Skeletal muscle tissue (tissue), 4 donors: ENCODE measurements around the gene SLC34A3. TPM values are rescaled to one million over a fixed set of nuclear protein-coding genes. Genes with fewer than 3 reads are reported as not detected.
"Not testable (repeated sequence)": the region's sequence is repeated elsewhere in the genome, so short reads cannot be mapped to it uniquely, and the experiment has no call there.

Source experiments
- H3K27ac ChIP-seq: one replicate; pipeline ENCODE4 v1.7.0; 2013; ENCODE audit warnings: mild to moderate bottlenecking, low read depth, low read length, inconsistent platforms
- H3K27me3 ChIP-seq, 3 donors: one replicate each; pipeline ENCODE4 v1.7.0; 2013; ENCODE audit warnings: low read length in 3 of 3; ENCODE audit not compliant: control insufficient read depth in 3 of 3, insufficient read depth in 3 of 3
- H3K36me3 ChIP-seq, 3 donors: one replicate each; pipeline ENCODE4 v1.7.0; 2013; ENCODE audit warnings: low read length in 3 of 3; ENCODE audit not compliant: control insufficient read depth in 3 of 3, insufficient read depth in 3 of 3
- H3K4me1 ChIP-seq, 3 donors: one replicate each; pipeline ENCODE4 v1.7.0; 2013; ENCODE audit warnings: low read length in 3 of 3, mild to moderate bottlenecking in 3 of 3; ENCODE audit not compliant: control insufficient read depth in 3 of 3, insufficient read depth in 3 of 3
- H3K4me3 ChIP-seq, 3 donors: one replicate each; pipeline ENCODE4 v1.7.0; 2013; ENCODE audit warnings: low read length in 3 of 3
- H3K9ac ChIP-seq, 3 donors: one replicate each; pipeline ENCODE4 v1.7.0; 2013; ENCODE audit warnings: low read length in 3 of 3, mild to moderate bottlenecking in 3 of 3, moderate library complexity in 2 of 3, low read depth in 1 of 3
- H3K9me3 ChIP-seq, 3 donors: one replicate each; pipeline ENCODE4 v1.7.0; 2013; ENCODE audit warnings: low read length in 3 of 3; ENCODE audit not compliant: control insufficient read depth in 3 of 3
- total RNA-seq: library from RNA; depleted of rRNA; stranded (reverse); fragments of >200 nt; gene quantifications from one replicate; pipeline ENCODE4 v1.2.3, GENCODE V29; 2014
- donor health status: Osteomylitis.

SLC34A3 gene
- total RNA-seq, 1 donor from 2014 or later, result not detected

- Histone ChIP-seq H3K9me3 (no peaks in the 10 kb centered on the region), H3K36me3 (no peaks in the 10 kb centered on the region), H3K27me3 (peaks cover 15 to 42% (median 37%) of the 10 kb centered on the region in 3 donors), H3K4me3 (no peak overlapping the region), H3K9ac (no peak overlapping the region), H3K4me1 (peaks cover 33 to 45% (median 40%) of the 10 kb centered on the region in 3 donors), H3K27ac (no peak overlapping the region)
These were observed 4.2 kb downstream of the SLC34A3 start for GRCh38 chr9:137234758-137235423.

- Histone ChIP-seq H3K4me3 (peak overlapping the region in 2 of 3 donors; percentile 56 to 61), H3K27me3 (peaks cover 7 to 35% (median 30%) of the 10 kb centered on the region in 3 donors), H3K27ac (no peak overlapping the region)
These were observed 4.9 kb downstream of the SLC34A3 start for GRCh38 chr9:137235424-137236237.

GRCh38 chr9:137236238-137236935 lies 5.7 kb downstream of the SLC34A3 start:
- H3K4me1 ChIP-seq, result peaks cover 36 to 45% (median 42%) of the 10 kb centered on the region in 3 donors
- H3K4me3 ChIP-seq, result peak overlapping the region; percentile 48 to 64 (median 61)
- H3K27me3 ChIP-seq, result peaks cover 1 to 27% (median 22%) of the 10 kb centered on the region in 3 donors
- H3K27ac ChIP-seq, result peak overlapping the region; percentile 81
- no peaks in the 10 kb centered on the region for H3K9me3 ChIP-seq
- no peaks in the 10 kb centered on the region for H3K36me3 ChIP-seq
- peak overlapping the region; percentile 64 to 74 (median 68) for H3K9ac ChIP-seq

More at GRCh38 chr9:137235424-137236237, 4.9 kb downstream of the SLC34A3 start:
- Histone ChIP-seq H3K9me3 (no peaks in the 10 kb centered on the region), H3K9ac (peak overlapping the region; percentile 33 to 74 (median 64)), H3K4me1 (peaks cover 36 to 45% (median 42%) of the 10 kb centered on the region in 3 donors), H3K36me3 (no peaks in the 10 kb centered on the region)

- peaks cover 0 to 21% (median 16%) of the 10 kb centered on the region in 3 donors for H3K27me3 ChIP-seq
- H3K4me1 ChIP-seq, result peaks cover 37 to 47% (median 43%) of the 10 kb centered on the region in 3 donors
- H3K9ac ChIP-seq, result peak overlapping the region; percentile 64 to 74 (median 68)
- H3K27ac ChIP-seq, result peak overlapping the region; percentile 81
- H3K4me3 ChIP-seq, result peak overlapping the region; percentile 48 to 64 (median 61)
- H3K9me3 ChIP-seq, result no peaks in the 10 kb centered on the region
- H3K36me3 ChIP-seq, result peaks cover under 1 to 4% (median 1%) of the 10 kb centered on the region in 3 donors
These were observed 6.3 kb downstream of the SLC34A3 start for GRCh38 chr9:137236936-137237421.

- Histone ChIP-seq H3K9me3 (no peaks in the 10 kb centered on the region), H3K4me1 (peaks cover 47 to 58% (median 52%) of the 10 kb centered on the region in 3 donors), H3K36me3 (peaks cover 10 to 14% (median 12%) of the 10 kb centered on the region in 3 donors), H3K9ac (peak overlapping the region; percentile 64 to 74 (median 68)), H3K4me3 (peak overlapping the region in 1 of 3 donors; percentile 43), H3K27me3 (peaks cover 0 to 17% (median 9%) of the 10 kb centered on the region in 3 donors), H3K27ac (peak overlapping the region; percentile 81)
These were observed 7.3 kb downstream of the SLC34A3 start for GRCh38 chr9:137237759-137238726.

GRCh38 chr9:137239541-137240200 lies 9.0 kb downstream of the SLC34A3 start:
- H3K9ac ChIP-seq, result peak overlapping the region; percentile 74 to 88 (median 75)
- H3K36me3 ChIP-seq, result peaks cover 18 to 24% (median 20%) of the 10 kb centered on the region in 3 donors
- not testable (repeated sequence) for H3K9me3 ChIP-seq, H3K27me3 ChIP-seq
- H3K4me3 ChIP-seq, result peak overlapping the region; percentile 60 to 80 (median 79)
- H3K4me1 ChIP-seq, result peaks cover 64 to 74% (median 66%) of the 10 kb centered on the region in 3 donors
- H3K27ac ChIP-seq, result peak overlapping the region; percentile 95

- Histone ChIP-seq H3K9ac (peak overlapping the region; percentile 74 to 88 (median 75)), H3K27me3 (peaks cover 0 to 3% (median 0%) of the 10 kb centered on the region in 3 donors), H3K9me3 (no peaks in the 10 kb centered on the region), H3K27ac (peak overlapping the region; percentile 95), H3K36me3 (peaks cover 18 to 24% (median 20%) of the 10 kb centered on the region in 3 donors), H3K4me3 (peak overlapping the region; percentile 60 to 80 (median 79)), H3K4me1 (peaks cover 67 to 78% (median 69%) of the 10 kb centered on the region in 3 donors)
These were observed 9.7 kb downstream of the SLC34A3 start for GRCh38 chr9:137240318-137240840.

GRCh38 chr9:137240841-137241489 lies 10.3 kb downstream of the SLC34A3 start, which contains the start of gene TUBB4B:
TUBB4B (plus strand) TSS chr9:137241287; CDS start chr9:137241361, 74 bp downstream.
- H3K36me3 ChIP-seq, result peaks cover 18 to 24% (median 20%) of the 10 kb centered on the region in 3 donors
- H3K27ac ChIP-seq, result peak within 1 kb of the TSS; percentile 95
- H3K4me1 ChIP-seq, result peaks cover 62 to 77% (median 68%) of the 10 kb centered on the region in 3 donors
- H3K9ac ChIP-seq, result peak within 1 kb of the TSS; percentile 88 to 91 (median 90)
- no peaks in the 10 kb centered on the region for H3K27me3 ChIP-seq
- no peaks in the 10 kb centered on the region for H3K9me3 ChIP-seq
- peak within 1 kb of the TSS; percentile 60 to 83 (median 83) for H3K4me3 ChIP-seq
